ENCODE measurements around the gene KPTN. TPM values are rescaled to one million over a fixed set of nuclear protein-coding genes. Genes with fewer than 3 reads are reported as not detected.

The KPTN gene
- total RNA-seq, 1 experiment from 2014 or later, result 20.8 TPM

GRCh38 chr19:47521473-47522180 is 37.6 kb upstream of the KPTN start:
- H3K4me3 ChIP-seq, result no peak overlapping the region
- H3F3A ChIP-seq (ENCODE audit: insufficient read depth, low read depth), result no peaks in the 10 kb centered on the region
- no peaks in the 10 kb centered on the region for H3K9me3 ChIP-seq (ENCODE audit: insufficient read depth, low read depth)
- BruUV-seq (replicated peaks), result no TSS peak
- no peak overlapping the region for H3K27ac ChIP-seq
- H3K36me3 ChIP-seq (ENCODE audit: low read depth), result no peaks in the 10 kb centered on the region
- no peak overlapping the region for H3K4me2 ChIP-seq
- H3K27me3 ChIP-seq (ENCODE audit: insufficient read depth, low read depth), result no peaks in the 10 kb centered on the region
- POLR2A ChIA-PET (ENCODE audit: unreplicated experiment), result no interaction called here
- DNase-seq, result no peak
- CTCF ChIA-PET, result interaction anchor here (0.6 kb wide), 1 partner anchor 11 kb away, joined by 3 read pairs; no protein-coding TSS in a partner anchor
- H3K9me2 ChIP-seq (ENCODE audit: insufficient read depth), result no peaks in the 10 kb centered on the region
- 0 out of 2 replicates have a peak, but pooled peaks cover 4% of the 10 kb centered on the region for H3K4me1 ChIP-seq (replicated peaks; ENCODE audit: insufficient read depth)
- TF ChIP-seq CTCF (conservative IDR thresholded peaks at IDR 0.05) (no peak), EZH2 (IDR thresholded peaks at IDR 0.05; ENCODE audit: low read depth) (no peak)
- H2AFZ ChIP-seq, result no peak overlapping the region
- no peaks in the 10 kb centered on the region for H4K20me1 ChIP-seq (ENCODE audit: insufficient read depth)
- no peaks in the 10 kb centered on the region for H3K79me2 ChIP-seq (ENCODE audit: low read depth)
- intact Hi-C loops (cut with micrococcal nuclease; ENCODE audit: unreplicated experiment), result no loop called here

- Histone ChIP-seq H3K4me2 (no peak overlapping the region), H2AFZ (no peak overlapping the region), H3K27me3 (ENCODE audit: insufficient read depth, low read depth) (no peaks in the 10 kb centered on the region), H3K27ac (no peak overlapping the region), H3K9me3 (ENCODE audit: insufficient read depth, low read depth) (no peaks in the 10 kb centered on the region), H3K4me3 (no peak overlapping the region), H3K36me3 (ENCODE audit: low read depth) (no peaks in the 10 kb centered on the region), H3K9me2 (ENCODE audit: insufficient read depth) (no peaks in the 10 kb centered on the region), H3K4me1 (replicated peaks; ENCODE audit: insufficient read depth) (0 out of 2 replicates have a peak, but pooled peaks cover 4% of the 10 kb centered on the region), H4K20me1 (ENCODE audit: insufficient read depth) (no peaks in the 10 kb centered on the region), H3F3A (ENCODE audit: insufficient read depth, low read depth) (no peaks in the 10 kb centered on the region), H3K79me2 (ENCODE audit: low read depth) (no peaks in the 10 kb centered on the region)
- no peak for TF ChIP-seq CTCF (conservative IDR thresholded peaks at IDR 0.05)
- no peak for TF ChIP-seq EZH2 (IDR thresholded peaks at IDR 0.05; ENCODE audit: low read depth)
- DNase-seq, result no peak
- no TSS peak for BruUV-seq (replicated peaks)
- ChIA-PET CTCF (interaction anchor here (0.6 kb wide), 1 partner anchor 147 kb away, joined by 4 read pairs; no protein-coding TSS in a partner anchor), POLR2A (ENCODE audit: unreplicated experiment) (no interaction called here)
- intact Hi-C loops (cut with micrococcal nuclease; ENCODE audit: unreplicated experiment), result no loop called here
Observed at GRCh38 chr19:47520839-47521238, 36.8 kb upstream of the KPTN start.

- no TSS peak for BruUV-seq (replicated peaks)
- Histone ChIP-seq H3K9me3 (ENCODE audit: insufficient read depth, low read depth) (no peaks in the 10 kb centered on the region), H3K36me3 (ENCODE audit: low read depth) (no peaks in the 10 kb centered on the region), H3K4me2 (no peak overlapping the region), H3K4me1 (replicated peaks; ENCODE audit: insufficient read depth) (0 out of 2 replicates have a peak, but pooled peaks cover 4% of the 10 kb centered on the region), H3F3A (ENCODE audit: insufficient read depth, low read depth) (no peaks in the 10 kb centered on the region), H3K27ac (no peak overlapping the region), H3K9me2 (ENCODE audit: insufficient read depth) (no peaks in the 10 kb centered on the region), H3K4me3 (no peak overlapping the region), H3K27me3 (ENCODE audit: insufficient read depth, low read depth) (no peaks in the 10 kb centered on the region), H3K79me2 (ENCODE audit: low read depth) (no peaks in the 10 kb centered on the region), H4K20me1 (ENCODE audit: insufficient read depth) (no peaks in the 10 kb centered on the region), H2AFZ (no peak overlapping the region)
- DNase-seq, result no peak
- intact Hi-C loops (cut with micrococcal nuclease; ENCODE audit: unreplicated experiment), result no loop called here
- POLR2A ChIA-PET (ENCODE audit: unreplicated experiment), result no interaction called here
- TF ChIP-seq EZH2 (IDR thresholded peaks at IDR 0.05; ENCODE audit: low read depth), result no peak
- no peak for TF ChIP-seq CTCF (conservative IDR thresholded peaks at IDR 0.05)
- CTCF ChIA-PET, result interaction anchor here (0.6 kb wide), 1 partner anchor 147 kb away, joined by 4 read pairs; no protein-coding TSS in a partner anchor
Observed at GRCh38 chr19:47520343-47520806, 36.4 kb upstream of the KPTN start.

All from PC-9 (cell line).